WTC11 (cell line): ENCODE results near the gene DAB1. TPM values are rescaled to one million over a fixed set of nuclear protein-coding genes. Genes with fewer than 3 reads are reported as not detected.

Experiments
- ATAC-seq: fragments of 200-7000 bp; cut with Tn5 transposase; 2 replicates; pipeline ENCODE4 v1.10.0; 2021; ENCODE audit warnings: mild to moderate bottlenecking, moderate library complexity
- CTCF ChIA-PET: fragments of 300-600 bp; sonication (Branson Sonifier 250); formaldehyde crosslinking; loops from one replicate; lab custom pipeline; 2021; ENCODE audit warnings: antibody characterized with exemption; lab: Charles Lee
- POLR2A ChIA-PET: fragments of 350-600 bp; sonication (Branson Sonifier 250); formaldehyde crosslinking; loops from one replicate; lab custom pipeline; 2021; ENCODE audit warnings: antibody characterized with exemption; lab: Charles Lee
- DNase-seq: peaks from one replicate; pipeline ENCODE4 v3.0.0; 2021; ENCODE audit warnings: low spot score
- H3K27ac Mint-ChIP-seq: 2 replicates; pipeline ENCODE4 v1.8.0; 2021; ENCODE audit warnings: mixed read lengths
- H3K27me3 Mint-ChIP-seq: 2 replicates; pipeline ENCODE4 v1.8.0; 2021; ENCODE audit warnings: low read depth, mild to moderate bottlenecking, moderate library complexity, mixed read lengths
- H3K36me3 Mint-ChIP-seq: 2 replicates; pipeline ENCODE4 v1.8.0; 2021; ENCODE audit warnings: mixed read lengths
- H3K4me1 Mint-ChIP-seq: 2 replicates; pipeline ENCODE4 v1.8.0; 2022; ENCODE audit warnings: mixed read lengths
- H3K4me3 Mint-ChIP-seq: 2 replicates; pipeline ENCODE4 v1.8.0; 2021; ENCODE audit warnings: mild to moderate bottlenecking, moderate library complexity, mixed read lengths
- H3K9me3 Mint-ChIP-seq: 2 replicates; pipeline ENCODE4 v1.8.0; 2021; ENCODE audit warnings: mixed read lengths
- ATF2 ChIP-seq: sonication (generic); formaldehyde crosslinking; IDR thresholded peaks from 2 replicates; pipeline ENCODE4 v1.8.1; 2022; ENCODE audit warnings: low read depth, missing genetic modification reagents, borderline replicate concordance
- CREB1 ChIP-seq: sonication (generic); formaldehyde crosslinking; IDR thresholded peaks from 2 replicates; pipeline ENCODE4 v1.8.0; 2023; ENCODE audit warnings: mild to moderate bottlenecking, missing genetic modification reagents
- CREM ChIP-seq: sonication (generic); formaldehyde crosslinking; IDR thresholded peaks from 2 replicates; pipeline ENCODE4 v1.8.1; 2022; ENCODE audit warnings: mild to moderate bottlenecking, missing genetic modification reagents, moderate library complexity
- CTCF ChIP-seq: fragments of 200-600 bp; IDR thresholded peaks from 2 replicates; pipeline ENCODE4 v1.8.0; 2022; ENCODE audit warnings: antibody characterized with exemption
- ERG ChIP-seq: fragments of 250-450 bp; sonication (Bioruptor Pico); IDR thresholded peaks from 2 replicates; pipeline ENCODE4 v1.8.0; 2021; ENCODE audit warnings: mild to moderate bottlenecking
- ESRRA ChIP-seq: sonication (generic); formaldehyde crosslinking; IDR thresholded peaks from 2 replicates; pipeline ENCODE4 v1.8.1; 2022; ENCODE audit warnings: mild to moderate bottlenecking, missing genetic modification reagents, borderline replicate concordance
- GABPB1 ChIP-seq: sonication (generic); formaldehyde crosslinking; IDR thresholded peaks from 2 replicates; pipeline ENCODE4 v1.8.1; 2023; ENCODE audit warnings: mild to moderate bottlenecking, missing genetic modification reagents
- IRF1 ChIP-seq: sonication (generic); formaldehyde crosslinking; IDR thresholded peaks from 2 replicates; pipeline ENCODE4 v1.8.0; 2023; ENCODE audit warnings: missing genetic modification reagents
- JAZF1 ChIP-seq: fragments of 250-450 bp; sonication (Bioruptor Pico); IDR thresholded peaks from 2 replicates; pipeline ENCODE4 v1.9.0; 2021; ENCODE audit warnings: moderate library complexity, mild to moderate bottlenecking, inconsistent platforms
- JUN ChIP-seq: sonication (generic); formaldehyde crosslinking; IDR thresholded peaks from 2 replicates; pipeline ENCODE4 v1.8.0; 2023; ENCODE audit warnings: mild to moderate bottlenecking, missing genetic modification reagents
- KAT7 ChIP-seq: sonication (generic); formaldehyde crosslinking; IDR thresholded peaks from 2 replicates; pipeline ENCODE4 v1.8.1; 2023; ENCODE audit warnings: missing genetic modification reagents, mild to moderate bottlenecking, borderline replicate concordance
- MAX ChIP-seq: sonication (generic); formaldehyde crosslinking; IDR thresholded peaks from 2 replicates; pipeline ENCODE4 v1.8.0; 2022; ENCODE audit warnings: mild to moderate bottlenecking, missing genetic modification reagents
- MXD4 ChIP-seq: fragments of 250-450 bp; sonication (Bioruptor Pico); IDR thresholded peaks from 2 replicates; pipeline ENCODE4 v1.8.0; 2021; ENCODE audit warnings: mild to moderate bottlenecking, moderate library complexity, borderline replicate concordance
- NFYB ChIP-seq: sonication (generic); formaldehyde crosslinking; conservative IDR thresholded peaks from 2 replicates; pipeline ENCODE4 v1.8.0; 2022; ENCODE audit warnings: low read depth, missing genetic modification reagents
- PRRX2 ChIP-seq: fragments of 250-450 bp; sonication (Bioruptor Pico); IDR thresholded peaks from 2 replicates; pipeline ENCODE4 v1.8.0; 2021; ENCODE audit warnings: mild to moderate bottlenecking
- RORB ChIP-seq: fragments of 250-450 bp; sonication (Bioruptor Pico); IDR thresholded peaks from 2 replicates; pipeline ENCODE4 v1.9.0; 2021; ENCODE audit warnings: mild to moderate bottlenecking
- SOX15 ChIP-seq: fragments of 250-450 bp; sonication (Bioruptor Pico); IDR thresholded peaks from 2 replicates; pipeline ENCODE4 v1.9.0; 2021; ENCODE audit warnings: mild to moderate bottlenecking
- SP1 ChIP-seq: sonication (generic); formaldehyde crosslinking; conservative IDR thresholded peaks from 2 replicates; pipeline ENCODE4 v1.8.1; 2022; ENCODE audit warnings: missing genetic modification reagents
- STAT6 ChIP-seq: sonication (generic); formaldehyde crosslinking; conservative IDR thresholded peaks from 2 replicates; pipeline ENCODE4 v1.8.1; 2023; ENCODE audit warnings: mild to moderate bottlenecking, low read depth, missing genetic modification reagents, moderate library complexity
- TP53 ChIP-seq: sonication (generic); formaldehyde crosslinking; IDR thresholded peaks from 2 replicates; pipeline ENCODE4 v1.8.1; 2023; ENCODE audit warnings: mild to moderate bottlenecking, missing genetic modification reagents
- ZNF263 ChIP-seq: sonication (generic); formaldehyde crosslinking; IDR thresholded peaks from 2 replicates; pipeline ENCODE4 v1.8.1; 2022; ENCODE audit warnings: low read depth, mild to moderate bottlenecking, moderate library complexity, missing genetic modification reagents
- ZNF396 ChIP-seq: fragments of 250-450 bp; sonication (Bioruptor Pico); IDR thresholded peaks from 2 replicates; pipeline ENCODE4 v1.8.0; 2021; ENCODE audit warnings: mild to moderate bottlenecking, moderate library complexity, borderline replicate concordance
- total RNA-seq: library from RNA; stranded (reverse); gene quantifications from 3 replicates; pipeline ENCODE4 v1.2.3, GENCODE V29; 2021

The DAB1 gene
- total RNA-seq, 1 experiment from 2014 or later: 10.7 TPM

GRCh38 chr1:57066980-57067610, 356.8 kb downstream of the DAB1 start (continued):
- TF ChIP-seq ERG (CRISPR knock-in tag) (no peak), TP53 (CRISPR knock-in tag) (no peak), CTCF (no peak)

GRCh38 chr1:57065442-57065841, 358.4 kb downstream of the DAB1 start:
- H3K27me3 Mint-ChIP-seq: no peaks in the 10 kb centered on the region
- peaks cover 15% of the 10 kb centered on the region for H3K4me1 Mint-ChIP-seq
- no peak overlapping the region for H3K4me3 Mint-ChIP-seq
- DNase-seq: no peak
- H3K9me3 Mint-ChIP-seq: no peaks in the 10 kb centered on the region
- POLR2A ChIA-PET: interaction anchor here (0.6 kb wide), 1 partner anchor 150 kb away, joined by 3 read pairs; no protein-coding TSS in a partner anchor
- TF ChIP-seq MXD4: no peak
- no peak for TF ChIP-seq MAX
- TF ChIP-seq SP1 (CRISPR knock-in tag): no peak
- no peak for TF ChIP-seq ZNF396
- TF ChIP-seq ATF2 (CRISPR knock-in tag): no peak
- TF ChIP-seq ZNF263 (CRISPR knock-in tag): no peak
- TF ChIP-seq SOX15: no peak
- TF ChIP-seq NFYB: no peak
- TF ChIP-seq GABPB1: no peak
- TF ChIP-seq CREB1 (CRISPR knock-in tag): no peak
- TF ChIP-seq KAT7 (CRISPR knock-in tag): no peak
- TF ChIP-seq ESRRA: no peak
- no peak for TF ChIP-seq RORB (CRISPR knock-in tag)
- no peak for TF ChIP-seq IRF1 (CRISPR knock-in tag)
- no peak for TF ChIP-seq JAZF1 (CRISPR knock-in tag)
- no peak for TF ChIP-seq CREM (CRISPR knock-in tag)
- TF ChIP-seq STAT6 (CRISPR knock-in tag): no peak
- no peak for TF ChIP-seq JUN (CRISPR knock-in tag)
- no peak for TF ChIP-seq PRRX2 (CRISPR knock-in tag)
- TF ChIP-seq, all 79 proteins: peak for 0
- CTCF ChIA-PET: no interaction called here
- H3K27ac Mint-ChIP-seq: no peak overlapping the region
- ATAC-seq: no peak
- H3K36me3 Mint-ChIP-seq: no peaks in the 10 kb centered on the region
